T-helper 1 cell (primary cell): ENCODE data around the gene RAB1A.

Experiments used
- DNase-seq, 5 donors: peaks; one replicate each; pipeline ENCODE4 v3.0.0-alpha.2; 2012 to 2020

Gene RAB1A

GRCh38 chr2:65057391-65058052, 72.4 kb downstream of the RAB1A start:
- DNase-seq = peak in 4 of 5 donors; percentile 32 to 86 (median 49)

GRCh38 chr2:65057054-65057375, 72.9 kb downstream of the RAB1A start:
- peak in 1 of 5 donors; percentile 15 for DNase-seq

- peak; percentile 91 to 97 (median 95) for DNase-seq
Measured at GRCh38 chr2:65056215-65057053, 73.5 kb downstream of the RAB1A start, which contains the start of gene CEP68. Gene CEP68 (plus strand): TSS chr2:65056416. CDS start chr2:65069445, 13,029 bp downstream.

- DNase-seq = peak in 3 of 5 donors; percentile 43 to 66 (median 50)
Measured at GRCh38 chr2:65055422-65056214, 74.3 kb downstream of the RAB1A start.

- DNase-seq = no peak
Measured at GRCh38 chr2:65054749-65055421, 75.0 kb downstream of the RAB1A start.

GRCh38 chr2:65053199-65053598, 76.7 kb downstream of the RAB1A start:
- peak in 1 of 5 donors; percentile 79 for DNase-seq

GRCh38 chr2:65050931-65051330, 79.0 kb downstream of the RAB1A start:
- no peak for DNase-seq

GRCh38 chr2:65049010-65049639, 80.8 kb downstream of the RAB1A start:
- peak in 1 of 5 donors; percentile 29 for DNase-seq

- DNase-seq = no peak
Measured at GRCh38 chr2:65046633-65047407, 83.1 kb downstream of the RAB1A start.

GRCh38 chr2:65045651-65046050, 84.3 kb downstream of the RAB1A start:
- DNase-seq = no peak

GRCh38 chr2:65044097-65044735, 85.7 kb downstream of the RAB1A start:
- no peak for DNase-seq

GRCh38 chr2:65043001-65043400, 86.9 kb downstream of the RAB1A start:
- no peak for DNase-seq

- DNase-seq = peak; percentile 45 to 78 (median 63)
Measured at GRCh38 chr2:65040400-65041261, 89.3 kb downstream of the RAB1A start.

- DNase-seq = no peak
Measured at GRCh38 chr2:65039640-65040039, 90.3 kb downstream of the RAB1A start.

- no peak for DNase-seq
Measured at GRCh38 chr2:65037178-65037577, 92.7 kb downstream of the RAB1A start.
